Measurements from ENCODE around the gene PIEZO1.

Gene PIEZO1

DNA sequence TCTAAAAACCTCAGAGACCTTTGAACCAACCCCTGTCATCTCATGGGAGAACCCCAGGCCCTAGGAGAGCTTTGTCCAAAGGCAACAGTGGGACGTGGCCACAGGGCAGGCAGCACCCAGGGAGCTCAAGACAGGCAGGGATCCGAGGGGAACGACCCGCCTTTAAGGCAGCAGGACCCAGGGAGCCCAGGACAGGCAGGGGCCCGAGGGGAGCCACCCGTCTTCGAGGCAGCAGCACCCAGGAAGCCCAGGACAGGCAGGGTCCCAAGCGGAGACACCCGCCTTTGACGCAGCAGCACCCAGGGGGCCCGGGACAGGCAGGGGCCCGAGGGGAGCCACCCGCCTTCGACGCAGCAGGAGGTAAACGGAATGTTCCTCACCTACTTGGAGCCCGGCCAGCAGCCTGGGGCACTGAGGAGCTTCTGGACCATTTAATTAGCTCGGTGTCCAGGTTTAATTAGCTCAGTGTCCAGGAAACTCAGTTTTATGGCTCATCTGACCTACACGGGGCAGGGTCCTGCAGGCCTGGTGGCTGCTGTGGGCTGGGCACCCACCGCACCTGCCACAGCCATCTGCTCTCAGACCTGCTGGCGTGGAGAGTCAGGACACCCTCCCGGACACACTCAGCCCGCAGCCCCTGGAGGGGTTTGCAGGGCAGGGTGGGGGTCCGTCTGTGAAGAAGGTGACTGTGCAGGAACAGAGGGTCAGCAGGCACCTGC, 24.4 kb downstream of the PIEZO1 start:
- Histone ChIP-seq H3K27ac (ENCODE audit: low read depth, low read length) (no peak overlapping the region), H3K4me2 (ENCODE audit: low read length) (no peak overlapping the region), H3K79me2 (ENCODE audit: control insufficient read depth, low read length) (peaks cover 99% of the 10 kb centered on the region), H3K9me3 (ENCODE audit: control insufficient read depth, insufficient read depth, low read length) (no peaks in the 10 kb centered on the region), H3K27me3 (ENCODE audit: control insufficient read depth, low read length) (no peaks in the 10 kb centered on the region), H3K36me3 (ENCODE audit: control insufficient read depth, low read length) (peaks cover 15% of the 10 kb centered on the region), H4K20me1 (ENCODE audit: control insufficient read depth, insufficient read depth, low read depth, low read length) (peaks cover 23% of the 10 kb centered on the region; the same call in 1 of the 2 replicates), H3K4me3 (ENCODE audit: low read length) (no peak overlapping the region), H3K4me1 (ENCODE audit: control insufficient read depth, low read length) (no peaks in the 10 kb centered on the region), H3K9me2 (replicated peaks; ENCODE audit: control insufficient read depth, low read length) (no peaks in the 10 kb centered on the region), H3F3A (ENCODE audit: control insufficient read depth, insufficient read depth) (no peaks in the 10 kb centered on the region)
- TF ChIP-seq EZH2phosphoT487 (IDR thresholded peaks at IDR 0.05; ENCODE audit: borderline replicate concordance, low read length) = no peak
- TF ChIP-seq, protein P1, sequence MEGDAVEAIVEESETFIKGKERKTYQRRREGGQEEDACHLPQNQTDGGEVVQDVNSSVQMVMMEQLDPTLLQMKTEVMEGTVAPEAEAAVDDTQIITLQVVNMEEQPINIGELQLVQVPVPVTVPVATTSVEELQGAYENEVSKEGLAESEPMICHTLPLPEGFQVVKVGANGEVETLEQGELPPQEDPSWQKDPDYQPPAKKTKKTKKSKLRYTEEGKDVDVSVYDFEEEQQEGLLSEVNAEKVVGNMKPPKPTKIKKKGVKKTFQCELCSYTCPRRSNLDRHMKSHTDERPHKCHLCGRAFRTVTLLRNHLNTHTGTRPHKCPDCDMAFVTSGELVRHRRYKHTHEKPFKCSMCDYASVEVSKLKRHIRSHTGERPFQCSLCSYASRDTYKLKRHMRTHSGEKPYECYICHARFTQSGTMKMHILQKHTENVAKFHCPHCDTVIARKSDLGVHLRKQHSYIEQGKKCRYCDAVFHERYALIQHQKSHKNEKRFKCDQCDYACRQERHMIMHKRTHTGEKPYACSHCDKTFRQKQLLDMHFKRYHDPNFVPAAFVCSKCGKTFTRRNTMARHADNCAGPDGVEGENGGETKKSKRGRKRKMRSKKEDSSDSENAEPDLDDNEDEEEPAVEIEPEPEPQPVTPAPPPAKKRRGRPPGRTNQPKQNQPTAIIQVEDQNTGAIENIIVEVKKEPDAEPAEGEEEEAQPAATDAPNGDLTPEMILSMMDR (IDR thresholded peaks at IDR 0.05; ENCODE audit: low read depth, low read length, poor library complexity, severe bottlenecking) = no peak

DNA sequence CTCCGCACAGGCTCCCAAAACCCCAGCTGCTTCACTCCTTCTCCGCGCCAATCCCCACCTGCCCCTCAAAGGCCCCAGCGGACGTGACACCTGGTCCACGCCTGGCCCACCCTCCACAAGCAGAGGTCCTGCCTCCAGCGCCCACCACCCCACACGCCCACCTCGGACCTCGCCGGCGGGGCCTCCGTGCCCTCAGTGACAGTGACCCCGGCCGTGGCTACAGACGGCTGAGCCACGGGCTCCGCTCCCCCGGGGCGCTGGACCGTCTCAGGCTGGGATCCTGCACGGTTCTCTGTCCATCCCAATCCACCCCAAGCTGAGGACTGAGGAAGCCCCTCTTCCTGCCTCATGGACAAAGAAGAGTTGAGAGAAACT, 25.1 kb downstream of the PIEZO1 start:
- Histone ChIP-seq H3K36me3 (ENCODE audit: control insufficient read depth, low read length) (peaks cover 15% of the 10 kb centered on the region), H3K4me1 (ENCODE audit: control insufficient read depth, low read length) (no peaks in the 10 kb centered on the region), H3K4me2 (ENCODE audit: low read length) (no peak overlapping the region), H3K27ac (ENCODE audit: low read depth, low read length) (no peak overlapping the region), H3K9me2 (replicated peaks; ENCODE audit: control insufficient read depth, low read length) (no peaks in the 10 kb centered on the region), H3F3A (ENCODE audit: control insufficient read depth, insufficient read depth) (no peaks in the 10 kb centered on the region), H3K4me3 (ENCODE audit: low read length) (no peak overlapping the region), H3K79me2 (ENCODE audit: control insufficient read depth, low read length) (peaks cover 99% of the 10 kb centered on the region), H3K9me3 (ENCODE audit: control insufficient read depth, insufficient read depth, low read length) (no peaks in the 10 kb centered on the region), H3K27me3 (ENCODE audit: control insufficient read depth, low read length) (no peaks in the 10 kb centered on the region), H4K20me1 (ENCODE audit: control insufficient read depth, insufficient read depth, low read depth, low read length) (peaks cover 23% of the 10 kb centered on the region; the same call in 1 of the 2 replicates)
- TF ChIP-seq, protein P1 (IDR thresholded peaks at IDR 0.05; ENCODE audit: low read depth, low read length, poor library complexity, severe bottlenecking) = no peak
- no peak for TF ChIP-seq EZH2phosphoT487 (IDR thresholded peaks at IDR 0.05; ENCODE audit: borderline replicate concordance, low read length)

DNA sequence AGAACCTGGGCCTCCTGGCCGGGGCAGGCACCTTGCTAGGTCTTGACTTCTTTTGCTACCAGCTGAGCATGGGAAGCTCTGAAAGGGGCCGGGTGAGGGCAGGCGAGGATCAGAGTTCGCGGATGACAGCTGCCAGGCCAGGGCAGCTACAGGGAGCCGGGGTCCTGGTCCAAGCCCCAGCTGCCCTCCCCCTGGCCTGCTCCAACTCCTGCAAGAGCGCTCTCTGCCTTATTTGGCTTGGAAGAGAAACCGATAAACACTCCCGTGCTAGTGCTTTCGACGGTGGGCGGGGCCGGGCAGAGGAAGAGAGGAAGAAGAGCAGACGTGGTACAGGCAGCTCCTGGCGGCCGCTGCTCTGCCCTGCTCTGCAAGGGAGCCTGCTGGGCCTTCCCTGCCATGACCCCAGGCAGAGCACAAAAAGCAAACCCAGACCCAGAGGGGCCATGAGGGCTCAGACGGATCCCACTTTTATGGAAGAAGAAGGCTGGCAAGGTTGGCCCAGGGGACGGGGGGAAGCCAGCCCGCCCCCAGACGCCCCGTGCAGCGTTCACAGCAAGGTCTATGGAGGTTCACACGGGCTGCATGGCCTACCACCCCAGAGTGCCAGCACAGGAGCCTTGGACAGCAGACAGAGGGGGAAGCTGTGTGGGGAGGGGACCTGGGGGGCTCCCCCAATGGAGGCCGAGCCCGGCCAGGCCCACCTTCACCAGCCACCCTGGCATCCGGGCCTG, 25.6 kb downstream of the PIEZO1 start:
- Histone ChIP-seq H3K36me3 (ENCODE audit: control insufficient read depth, low read length) (peaks cover 15% of the 10 kb centered on the region), H3F3A (ENCODE audit: control insufficient read depth, insufficient read depth) (no peaks in the 10 kb centered on the region), H3K4me1 (ENCODE audit: control insufficient read depth, low read length) (no peaks in the 10 kb centered on the region), H3K27ac (ENCODE audit: low read depth, low read length) (no peak overlapping the region), H3K9me2 (replicated peaks; ENCODE audit: control insufficient read depth, low read length) (no peaks in the 10 kb centered on the region), H3K4me3 (ENCODE audit: low read length) (no peak overlapping the region), H4K20me1 (ENCODE audit: control insufficient read depth, insufficient read depth, low read depth, low read length) (peaks cover 23% of the 10 kb centered on the region; the same call in 1 of the 2 replicates), H3K9me3 (ENCODE audit: control insufficient read depth, insufficient read depth, low read length) (no peaks in the 10 kb centered on the region), H3K79me2 (ENCODE audit: control insufficient read depth, low read length) (peaks cover 99% of the 10 kb centered on the region), H3K27me3 (ENCODE audit: control insufficient read depth, low read length) (no peaks in the 10 kb centered on the region), H3K4me2 (ENCODE audit: low read length) (no peak overlapping the region)
- TF ChIP-seq, protein P1 (IDR thresholded peaks at IDR 0.05; ENCODE audit: low read depth, low read length, poor library complexity, severe bottlenecking) = no peak
- TF ChIP-seq EZH2phosphoT487 (IDR thresholded peaks at IDR 0.05; ENCODE audit: borderline replicate concordance, low read length) = no peak

All from DOHH2 (cell line).